Stimulated activated CD8-positive, alpha-beta memory T cell treated with anti-CD3 and anti-CD28 coated beads, Interleukin-2, amount 100 ng/mL, for 48 hours (primary cell): Measurements from ENCODE around the gene PUS10.
"Not testable (repeated sequence)": the region's sequence is repeated elsewhere in the genome, so short reads cannot be mapped to it uniquely, and the experiment has no call there.

Experiments used
- DNase-seq, 2 donors: peaks; one replicate each; pipeline ENCODE4 v3.0.0-alpha.2; 2020; ENCODE audit warnings: low read depth in 2 of 2

PUS10 gene

DNA sequence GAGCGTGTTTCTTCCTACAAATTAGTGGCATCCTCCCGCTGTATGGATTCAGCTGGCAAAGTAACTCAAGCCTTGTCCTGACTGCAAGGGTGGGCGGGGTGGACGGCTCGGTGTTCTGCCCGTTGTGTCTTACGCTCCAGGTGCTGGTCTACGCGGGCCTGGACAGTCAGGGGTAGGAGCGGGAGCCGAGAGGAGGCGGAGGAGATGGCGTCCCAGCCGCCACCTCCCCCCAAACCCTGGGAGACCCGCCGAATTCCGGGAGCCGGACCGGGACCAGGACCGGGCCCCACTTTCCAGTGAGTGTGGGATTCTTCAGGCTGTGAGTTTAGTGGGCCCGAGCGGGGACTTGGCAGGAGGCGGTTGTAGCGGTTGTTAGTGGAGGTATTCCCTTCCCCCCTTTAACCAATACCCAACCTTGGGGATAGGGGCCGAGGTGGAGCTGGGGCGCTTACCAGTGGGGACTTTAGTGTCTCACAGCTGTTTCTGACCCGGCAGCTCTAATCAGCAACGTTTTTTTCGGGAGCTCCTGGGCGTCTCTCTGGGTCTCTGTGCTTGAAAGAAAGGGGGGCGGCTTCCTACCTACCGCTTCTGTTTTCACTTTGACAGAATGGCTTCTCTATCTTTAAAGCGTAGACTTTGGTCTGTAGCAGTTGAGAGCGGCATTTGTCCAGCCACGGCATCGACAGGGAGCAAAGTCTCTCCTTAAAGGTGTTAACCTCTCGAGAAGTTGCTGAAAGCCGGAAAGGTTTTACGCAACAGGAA, at the start of gene PUS10, which contains the start of gene PEX13:
PUS10 (minus strand) TSS at position 700 of the 762 bp plus-strand sequence. CDS start 6,365 bp downstream, outside the sequence.
PEX13 (plus strand) TSS at position 165 of the 762 bp plus-strand sequence; CDS start at position 205, 40 bp downstream.
- DNase-seq: peak; percentile 55 to 61

DNA sequence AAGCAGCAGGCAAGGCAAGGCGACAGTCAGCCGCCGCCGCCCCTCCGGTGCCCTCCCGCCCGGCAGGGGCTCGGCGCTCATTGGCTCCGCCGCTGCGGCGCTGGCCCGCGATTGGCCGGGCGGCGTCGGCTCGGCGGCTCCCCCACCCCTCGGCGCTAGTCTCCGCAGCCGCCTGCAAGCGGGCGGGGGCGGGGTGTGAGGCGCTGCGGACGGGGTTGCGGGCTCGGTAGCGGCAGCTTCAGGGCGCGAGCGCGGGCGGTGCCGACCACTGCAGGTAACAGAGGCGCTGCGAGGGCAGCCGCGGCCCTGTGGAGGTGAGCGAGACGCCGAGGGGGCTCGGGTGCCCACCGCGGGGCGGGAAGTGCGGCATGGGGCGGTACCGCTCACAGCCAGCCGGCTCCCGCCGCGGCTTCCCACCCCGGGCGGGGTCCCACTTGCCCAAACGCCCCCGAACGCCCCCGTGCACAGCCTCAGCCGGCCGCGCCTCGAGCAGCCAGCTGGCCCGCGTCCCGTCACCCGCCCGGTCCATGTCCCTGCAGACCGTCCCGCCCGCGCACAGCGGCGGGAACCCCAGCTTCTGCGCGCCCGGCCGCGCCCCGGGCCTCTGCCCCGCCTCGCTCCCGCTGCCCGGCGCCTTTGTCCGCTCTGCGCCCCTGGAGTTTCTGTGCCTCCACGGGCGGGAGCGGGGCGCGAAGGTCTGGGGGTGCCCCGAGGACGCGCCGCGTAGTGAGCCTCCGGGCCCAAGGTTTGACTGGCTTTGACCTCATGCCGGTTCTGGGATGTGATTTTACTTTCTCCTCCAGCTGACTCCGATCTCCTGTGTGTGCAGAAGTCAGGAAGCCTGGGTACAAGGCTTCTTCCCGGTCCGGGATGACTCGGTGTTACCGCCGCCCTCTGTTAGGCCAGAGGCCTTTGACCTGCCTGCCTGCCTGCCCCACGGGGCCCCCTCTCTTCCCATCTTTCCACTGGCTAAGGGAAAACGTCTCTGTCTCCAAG, 48.0 kb upstream of the PUS10 start, which contains the start of gene SANBR:
SANBR (plus strand) TSS at position 158 of the 996 bp plus-strand sequence. CDS start 4,480 bp downstream, outside the sequence.
- DNase-seq: peak; percentile 69 to 75

- DNase-seq: no peak
Observed at GRCh38 chr2:61059382-61059781, 41.3 kb upstream of the PUS10 start.

GRCh38 chr2:61057562-61057961, 39.5 kb upstream of the PUS10 start:
- no peak for DNase-seq

DNA sequence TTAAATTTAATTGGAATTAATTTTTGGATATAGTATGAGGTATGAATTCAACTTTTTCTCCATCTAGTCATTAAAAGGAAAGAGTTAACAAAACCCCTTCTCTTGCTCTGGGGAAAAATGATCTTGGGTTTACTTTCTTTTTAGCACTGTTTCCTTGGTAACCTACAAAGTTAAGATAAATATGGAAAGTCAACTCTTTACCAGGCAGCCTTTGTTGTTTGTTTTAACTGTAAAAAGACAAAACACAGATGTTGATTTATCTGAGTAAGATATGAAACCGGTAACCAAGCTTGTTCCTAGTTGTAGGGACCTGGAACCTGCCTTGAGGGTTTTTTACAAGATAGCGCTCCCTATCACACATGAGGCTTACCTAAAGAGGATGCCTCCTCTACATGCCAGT, 37.5 kb upstream of the PUS10 start:
- DNase-seq: no peak

DNA sequence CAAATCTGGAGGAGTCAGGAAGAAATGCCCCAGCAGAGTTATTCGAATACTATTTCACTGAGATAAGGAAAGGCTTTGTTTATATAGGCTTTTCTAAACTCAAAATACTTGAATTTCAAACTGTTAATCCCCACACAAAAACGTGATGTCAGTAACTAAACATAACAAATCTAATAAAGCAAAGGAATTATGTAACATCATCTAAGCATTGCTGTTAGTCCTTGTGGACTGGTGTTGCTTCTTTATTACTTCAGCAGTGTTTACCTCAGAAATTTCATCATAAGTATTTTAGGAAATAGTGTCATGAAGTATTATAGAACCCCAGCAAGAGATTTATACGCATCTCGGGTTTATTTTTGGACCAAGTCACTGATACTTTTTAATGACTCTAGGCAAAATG, 27.9 kb upstream of the PUS10 start:
- no peak for DNase-seq

- DNase-seq: no peak
Observed at GRCh38 chr2:61045226-61045625, 27.2 kb upstream of the PUS10 start.

DNA sequence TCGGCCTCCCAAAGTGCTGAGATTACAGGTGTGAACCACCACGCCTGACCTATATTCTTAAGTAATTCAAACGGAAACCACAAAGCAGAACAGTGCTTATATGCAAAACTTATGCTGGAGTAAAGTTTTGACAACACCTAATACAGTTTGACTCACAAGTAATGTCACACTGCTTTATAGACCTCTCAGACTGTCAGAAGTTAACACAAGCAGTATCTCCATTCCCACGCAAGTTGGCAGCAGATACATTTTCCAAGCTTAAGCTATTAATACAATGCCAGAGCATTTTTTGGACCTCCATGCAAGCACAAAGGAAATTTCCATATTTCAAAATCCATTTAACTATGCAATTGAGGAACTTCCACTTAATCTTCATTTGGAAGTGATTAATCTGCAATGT, 26.6 kb upstream of the PUS10 start:
- DNase-seq: no peak

GRCh38 chr2:61042807-61043206, 24.8 kb upstream of the PUS10 start:
- DNase-seq: no peak

DNA sequence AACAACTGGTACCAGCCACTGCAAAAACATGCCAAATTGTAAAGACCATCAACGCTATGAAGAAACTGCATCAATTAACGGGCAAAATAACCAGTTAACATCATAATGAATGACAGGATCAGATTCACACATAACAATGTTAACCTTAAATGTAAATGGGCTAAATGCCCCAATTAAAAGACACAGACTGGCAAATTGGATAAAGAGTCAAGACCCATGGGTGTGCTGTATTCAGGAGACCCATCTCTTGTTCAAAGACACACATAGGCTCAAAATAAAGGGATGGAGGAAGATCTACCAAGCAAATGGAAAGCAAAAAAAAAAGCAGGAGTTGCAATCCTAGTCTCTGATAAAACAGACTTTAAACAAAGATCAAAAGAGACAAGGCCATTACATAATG, 18.6 kb upstream of the PUS10 start:
- DNase-seq: not testable (repeated sequence)

GRCh38 chr2:61034592-61034991, 16.5 kb upstream of the PUS10 start:
- not testable (repeated sequence) for DNase-seq

DNA sequence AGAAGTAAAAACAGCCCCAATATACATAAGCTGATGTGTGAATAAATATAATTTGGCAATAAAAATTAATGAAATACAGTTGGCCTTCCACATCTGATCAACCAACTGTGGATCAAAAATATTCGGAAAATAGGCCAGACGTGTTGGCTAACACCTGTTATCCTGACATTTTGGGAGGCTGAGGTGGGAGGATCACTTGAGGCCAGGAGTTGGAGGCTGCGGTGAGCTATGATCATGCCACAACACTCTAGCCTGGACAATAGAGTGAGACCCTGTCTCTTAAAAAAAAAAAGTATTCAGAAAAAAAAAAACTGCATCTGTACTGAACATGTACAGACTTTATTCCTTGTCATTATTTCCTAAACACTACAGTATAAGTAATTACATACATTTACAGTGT, 11.5 kb upstream of the PUS10 start:
- DNase-seq: no peak

DNA sequence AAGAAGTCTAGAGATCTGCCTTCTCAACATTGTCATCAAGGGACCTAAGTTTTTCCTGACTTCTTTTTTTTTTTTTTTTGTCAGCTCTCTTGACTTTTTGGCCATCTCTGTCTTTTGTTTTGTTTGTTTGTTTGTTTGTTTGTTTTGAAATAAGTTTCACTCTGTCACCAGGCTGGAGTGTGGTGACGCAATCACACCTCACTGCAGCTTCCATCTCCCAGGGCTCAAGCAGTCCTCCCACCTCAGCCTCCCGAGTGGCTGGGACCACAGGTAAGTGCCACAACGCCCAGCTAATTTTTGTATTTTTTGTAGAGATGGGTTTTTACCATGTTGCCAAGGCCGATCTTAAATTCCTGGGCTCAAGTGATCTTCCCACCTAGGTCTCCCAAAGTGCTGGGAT, 5.6 kb upstream of the PUS10 start:
- no peak for DNase-seq

GRCh38 chr2:61021228-61021660, 3.2 kb upstream of the PUS10 start:
- no peak for DNase-seq

- no peak for DNase-seq
Observed at GRCh38 chr2:61018798-61019197, 743 bp upstream of the PUS10 start.

- DNase-seq: no peak
Observed at GRCh38 chr2:61018318-61018755, 282 bp upstream of the PUS10 start.

- DNase-seq: peak; percentile 32 to 51
Observed at GRCh38 chr2:61017003-61017555, 976 bp downstream of the PUS10 start.

DNA sequence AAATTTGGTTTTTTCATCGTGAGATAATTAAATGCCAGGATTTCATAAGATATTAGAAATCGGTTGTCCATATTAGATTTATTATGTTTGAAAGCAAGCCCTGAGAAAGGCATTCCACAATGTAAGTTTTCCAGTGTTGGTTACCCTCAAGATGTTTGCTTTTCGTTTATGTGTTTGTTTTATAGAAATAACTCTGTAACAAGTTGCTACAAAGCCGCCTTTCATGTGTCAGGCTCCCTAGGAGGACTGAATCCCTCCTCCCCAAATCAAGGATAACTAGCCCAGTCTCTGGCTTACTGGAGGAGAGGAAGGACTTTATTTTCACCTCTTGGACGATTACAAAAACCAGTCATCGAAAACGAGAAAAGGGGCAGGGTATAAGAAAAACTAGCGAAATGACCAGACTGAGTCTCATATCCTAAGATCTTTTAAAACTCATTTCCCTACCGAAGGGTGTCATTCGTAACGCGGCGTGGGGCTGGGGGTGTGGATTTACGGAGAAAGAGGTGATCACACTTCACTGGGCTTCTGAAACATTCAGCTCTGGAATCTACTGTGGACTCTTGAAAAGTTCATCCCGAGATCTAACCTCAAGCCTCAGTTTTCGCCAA, 1.6 kb downstream of the PUS10 start:
- peak in 1 of 2 donors; percentile 45 for DNase-seq

DNA sequence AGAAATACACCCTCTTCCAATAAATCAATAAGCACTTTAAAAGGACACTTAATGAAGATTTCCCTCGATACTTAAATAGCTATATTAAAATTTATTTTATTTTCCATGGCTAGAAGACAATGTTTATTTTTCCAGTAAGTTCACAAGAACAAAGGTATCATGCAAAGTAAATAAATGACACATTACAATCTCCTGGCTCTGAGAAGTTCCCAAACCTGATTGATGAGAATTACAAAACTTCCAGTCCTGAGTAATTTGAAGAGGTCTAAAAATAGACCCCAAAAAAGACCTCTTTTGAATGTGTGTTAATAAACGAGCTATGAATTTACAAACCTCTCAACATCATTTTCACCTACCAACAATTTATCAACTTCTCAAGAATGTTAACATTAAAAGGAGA, 2.1 kb downstream of the PUS10 start:
- DNase-seq: no peak

- no peak for DNase-seq
Observed at GRCh38 chr2:61014763-61015162, 3.3 kb downstream of the PUS10 start.

DNA sequence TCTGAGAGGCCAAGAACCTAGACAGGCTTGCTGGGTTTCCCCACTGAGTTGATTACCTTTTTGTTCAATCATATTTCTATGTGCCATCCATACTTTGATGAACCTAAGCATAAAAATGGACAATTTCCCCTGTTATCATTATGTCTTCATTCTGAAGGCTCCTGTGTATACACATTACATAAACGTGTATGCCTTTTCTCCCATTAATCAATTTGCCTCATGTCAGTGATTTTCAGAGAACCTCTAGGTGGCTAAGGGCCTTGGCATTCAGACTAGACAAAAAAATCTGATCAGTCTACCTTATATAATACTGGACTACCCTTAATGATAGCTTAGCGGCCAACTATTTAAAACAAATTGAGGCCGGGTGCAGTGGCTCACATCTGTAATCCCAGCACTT, 4.7 kb downstream of the PUS10 start:
- DNase-seq: no peak
